NCI-H2081 (cell line): ENCODE data around the gene NT5DC2.
"Not testable (repeated sequence)": the region's sequence is repeated elsewhere in the genome, so short reads cannot be mapped to it uniquely, and the experiment has no call there.

Experiments used
- DNase-seq, 2 experiments: peaks; one replicate each; lab custom pipeline; 2025; lab: John Stamatoyannopoulos, UW

Gene NT5DC2

DNA sequence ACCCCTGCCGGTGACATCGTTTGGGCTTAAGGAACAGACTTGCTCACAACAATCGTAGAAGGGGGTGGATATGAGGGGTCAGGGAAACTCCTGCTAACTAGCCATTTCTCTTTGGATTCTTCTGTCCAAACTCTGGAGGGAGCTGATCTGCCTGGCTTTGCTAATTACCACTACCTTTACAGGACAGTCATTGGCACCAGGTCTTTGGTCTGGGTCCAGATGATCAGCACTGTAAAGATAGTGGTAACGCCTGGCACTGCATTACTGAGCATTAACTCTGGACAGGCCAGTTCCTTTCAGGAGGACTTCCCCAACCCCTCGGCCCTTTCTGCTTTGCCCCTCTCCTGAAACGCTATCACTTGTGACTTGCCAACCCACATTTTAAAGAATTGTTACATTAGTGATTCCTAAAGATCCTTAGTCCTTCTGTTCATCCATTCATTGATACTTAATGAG lies 3.5 kb upstream of the NT5DC2 start:
- DNase-seq = no peak

DNA sequence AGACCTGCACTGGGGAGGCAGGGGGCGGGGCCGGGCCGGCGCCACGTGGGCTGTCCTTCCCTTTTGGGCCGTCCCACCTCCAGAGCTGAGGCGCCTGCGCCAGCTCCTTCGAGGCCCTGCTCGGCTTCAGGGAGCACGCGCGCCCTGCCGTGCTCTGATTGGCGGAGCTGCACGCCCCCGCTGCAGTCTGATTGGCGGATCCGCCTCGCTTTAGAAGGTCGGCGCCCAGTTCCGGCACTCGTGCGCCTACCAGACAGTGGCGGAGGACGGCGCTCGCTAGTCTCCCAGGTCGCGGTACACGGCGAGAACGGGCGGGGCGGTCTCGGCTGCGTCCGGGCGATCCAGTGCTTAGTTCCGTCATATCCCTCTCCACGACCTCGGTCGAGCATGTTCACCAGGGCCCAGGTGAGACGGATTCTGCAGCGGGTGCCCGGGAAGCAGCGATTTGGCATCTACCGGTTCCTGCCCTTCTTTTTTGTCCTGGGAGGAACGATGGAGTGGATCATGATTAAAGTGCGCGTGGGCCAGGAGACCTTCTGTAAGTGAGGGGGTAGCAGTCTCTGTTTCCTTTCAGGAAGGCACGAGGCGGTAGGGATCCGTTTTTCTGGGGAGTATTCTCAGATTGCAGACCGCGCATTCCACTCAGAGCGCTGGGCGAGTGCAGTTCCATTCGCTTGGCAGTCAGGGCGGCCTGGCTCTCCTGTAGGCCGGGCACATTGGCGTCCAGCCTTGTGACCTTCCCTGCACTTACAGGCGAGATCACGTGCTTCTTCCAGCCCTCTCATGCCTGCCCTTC lies 2.9 kb upstream of the NT5DC2 start, which contains the start of gene UQCC5:
Gene UQCC5, plus strand, starts transcription at position 237 of the 796 bp plus-strand sequence. Its CDS starts 151 bp downstream, at position 388.
- peak; percentile 93 to 97 for DNase-seq

DNA sequence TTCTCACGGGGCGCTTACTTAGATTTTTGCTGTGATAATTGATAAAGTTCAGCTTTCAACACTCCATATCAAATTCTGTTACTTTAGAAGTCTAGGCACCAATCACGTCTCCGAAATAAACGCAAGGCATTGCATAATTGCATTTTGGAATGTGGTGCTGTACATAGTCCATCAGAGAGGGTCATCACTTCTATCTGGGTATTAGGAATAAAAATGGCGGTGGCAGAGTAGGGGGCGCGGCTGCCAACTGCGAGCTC lies 2.4 kb upstream of the NT5DC2 start:
- no peak for DNase-seq

DNA sequence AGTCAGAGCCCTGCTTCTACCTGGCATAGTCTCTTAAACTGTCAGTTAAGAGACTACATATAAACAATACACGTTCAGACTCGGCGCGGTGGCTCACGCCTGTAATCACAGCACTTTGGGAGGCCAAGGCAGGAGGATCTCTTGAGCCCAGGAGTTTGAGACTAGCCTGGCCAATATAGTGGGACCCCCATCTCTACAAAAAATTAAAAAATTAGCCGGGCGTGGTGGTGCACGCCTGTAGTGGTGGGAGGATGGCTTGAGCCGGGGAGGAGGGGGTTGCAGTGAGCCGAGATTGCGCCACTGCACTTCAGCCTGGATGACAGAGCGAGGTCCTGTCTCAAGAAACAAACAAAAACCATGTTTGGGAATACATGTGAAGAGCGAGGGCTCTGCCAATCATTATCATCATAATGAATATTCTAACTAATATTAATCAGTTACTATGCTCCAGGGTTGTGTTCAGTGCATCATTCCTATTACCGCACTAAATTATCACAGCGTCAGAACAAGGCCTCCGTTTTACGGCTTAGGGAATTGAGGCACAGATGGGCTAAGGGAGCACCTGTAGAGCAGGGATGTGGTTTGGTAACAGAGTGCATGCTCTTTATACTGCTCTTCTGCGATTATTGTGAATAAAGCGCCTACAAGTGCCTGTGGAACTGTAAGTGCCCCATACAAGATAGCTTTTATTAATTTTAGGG lies 1.9 kb upstream of the NT5DC2 start:
- no peak for DNase-seq

DNA sequence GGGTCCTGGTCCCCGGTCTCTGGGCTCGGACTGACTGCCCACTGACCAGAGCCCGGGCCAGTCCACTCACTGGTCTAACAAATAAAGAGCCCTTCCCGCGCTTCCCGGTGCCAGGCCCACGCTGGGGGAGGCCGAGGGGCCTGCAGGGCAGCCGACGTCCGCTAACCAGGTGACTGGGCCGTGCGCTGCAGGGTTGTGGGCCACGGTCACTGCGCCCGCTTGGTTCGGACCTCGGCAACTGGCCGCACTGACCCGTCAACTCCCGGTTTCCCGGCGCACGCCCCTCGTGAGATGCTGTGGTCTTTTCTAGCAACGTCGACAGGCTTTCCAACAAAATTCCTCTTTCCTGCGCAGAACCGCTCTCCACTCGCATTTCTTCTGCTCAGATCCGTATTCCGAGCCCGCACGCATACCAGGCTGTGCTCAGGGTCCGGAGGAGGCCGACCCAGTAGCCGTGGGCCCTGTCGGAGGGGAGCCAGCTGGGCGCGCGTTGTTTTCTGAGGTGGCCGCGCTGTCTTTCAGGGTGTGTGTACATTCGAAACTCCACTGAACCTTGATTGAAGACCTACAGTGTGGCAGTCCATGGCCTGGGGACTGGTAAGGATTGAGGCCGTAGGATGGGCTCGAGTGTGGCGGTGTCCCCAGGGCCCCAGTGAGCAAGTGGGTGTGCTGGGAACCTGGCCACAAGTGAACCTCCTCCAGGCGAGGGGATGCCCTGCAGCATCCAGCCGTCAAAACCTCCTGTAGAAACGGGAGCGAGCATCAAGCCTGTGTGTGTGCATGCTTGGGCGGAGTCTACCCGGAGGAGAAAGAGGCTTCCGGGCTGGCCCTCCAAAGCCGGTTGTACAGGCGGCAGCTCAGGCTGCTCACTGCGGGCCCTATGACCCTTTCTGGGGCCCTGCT lies 875 bp upstream of the NT5DC2 start:
- no peak for DNase-seq

DNA sequence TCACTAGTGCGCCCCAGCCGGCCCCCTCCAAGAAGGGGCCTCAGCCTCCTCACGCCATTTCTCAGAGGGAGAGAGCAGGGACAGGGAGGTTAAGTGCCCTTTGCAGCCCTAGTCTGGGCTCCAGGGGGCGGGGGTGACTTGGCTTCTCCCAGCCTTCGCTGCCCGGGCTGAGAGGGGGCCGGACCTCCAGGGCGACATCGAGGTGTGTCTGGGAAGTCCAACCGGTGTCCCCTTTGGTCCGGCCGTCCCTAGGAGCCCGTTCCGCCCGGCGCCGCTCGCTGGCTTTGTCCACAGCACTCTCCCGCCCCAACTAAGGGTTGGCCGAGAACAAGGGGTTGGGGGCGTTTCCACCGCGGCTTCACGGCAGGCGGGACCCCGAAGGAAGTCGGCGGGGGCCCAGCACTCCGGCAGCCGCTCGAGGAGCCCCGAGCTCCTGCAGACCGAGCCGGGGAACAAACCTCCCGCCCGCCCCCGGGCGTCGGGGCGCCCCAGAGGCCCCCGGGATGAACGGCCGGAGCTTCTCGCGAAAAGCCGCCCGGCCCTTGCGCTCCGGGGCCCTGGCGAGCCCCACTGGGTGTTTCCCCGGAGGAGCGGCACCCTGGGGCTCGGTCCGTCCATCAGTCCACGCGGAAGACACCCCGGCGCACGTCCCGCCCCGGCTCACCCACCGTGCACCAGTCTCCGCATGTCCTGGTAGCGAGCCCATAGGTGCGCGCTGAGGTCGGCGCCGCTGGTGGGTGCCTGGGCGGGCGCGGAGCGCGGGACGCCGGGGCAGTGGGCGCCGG lies 627 bp downstream of the NT5DC2 start:
- DNase-seq = peak in 1 of 2 experiments; percentile 16

DNA sequence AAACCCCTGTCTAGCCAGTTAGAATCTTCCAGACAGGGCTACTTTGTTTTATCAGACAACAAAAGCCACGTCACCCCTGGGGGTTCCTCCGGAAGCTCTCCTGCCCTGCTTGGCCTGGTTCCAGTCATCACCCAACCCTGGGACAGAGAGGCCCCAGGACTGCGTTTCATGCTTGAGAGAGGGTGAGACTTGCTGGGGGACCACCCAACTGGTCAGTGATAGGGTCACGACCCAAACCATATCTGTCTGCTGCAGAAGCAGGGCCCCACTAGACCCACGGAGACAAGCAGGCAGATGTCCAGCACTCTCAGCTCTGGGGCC lies 1.2 kb downstream of the NT5DC2 start:
- DNase-seq = peak; percentile 8 to 36

DNA sequence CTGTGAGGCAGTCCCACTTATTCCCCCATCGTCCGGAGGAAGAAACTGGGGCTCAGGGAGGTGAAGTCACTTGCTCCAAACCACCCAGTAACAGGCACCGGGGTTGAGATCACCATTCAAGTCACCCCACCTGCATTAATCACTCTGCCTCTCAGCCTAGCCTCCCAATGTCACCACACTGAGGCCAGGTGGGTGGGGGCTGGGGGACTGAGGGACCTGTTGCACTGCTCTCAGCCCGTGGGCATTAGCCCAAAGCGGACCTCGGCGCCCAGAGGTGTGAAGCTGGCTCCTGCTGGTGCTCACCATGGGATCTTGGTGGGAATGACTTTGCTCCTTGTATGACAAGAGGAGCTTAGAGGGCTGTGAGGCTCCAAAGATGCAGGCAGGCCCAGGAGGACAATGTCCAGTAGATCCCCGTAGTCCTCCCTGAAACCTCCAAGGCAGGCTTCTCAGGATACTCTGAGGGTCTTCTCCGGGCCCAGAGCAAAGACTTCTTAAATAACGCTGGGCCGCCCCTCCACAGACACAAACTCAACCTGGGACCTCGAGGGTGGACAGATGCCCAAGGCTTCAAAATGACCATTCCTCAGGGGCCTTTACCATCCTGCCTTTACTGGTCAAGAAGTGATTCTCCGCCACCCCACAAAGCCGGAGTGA lies 1.7 kb downstream of the NT5DC2 start:
- no peak for DNase-seq

DNA sequence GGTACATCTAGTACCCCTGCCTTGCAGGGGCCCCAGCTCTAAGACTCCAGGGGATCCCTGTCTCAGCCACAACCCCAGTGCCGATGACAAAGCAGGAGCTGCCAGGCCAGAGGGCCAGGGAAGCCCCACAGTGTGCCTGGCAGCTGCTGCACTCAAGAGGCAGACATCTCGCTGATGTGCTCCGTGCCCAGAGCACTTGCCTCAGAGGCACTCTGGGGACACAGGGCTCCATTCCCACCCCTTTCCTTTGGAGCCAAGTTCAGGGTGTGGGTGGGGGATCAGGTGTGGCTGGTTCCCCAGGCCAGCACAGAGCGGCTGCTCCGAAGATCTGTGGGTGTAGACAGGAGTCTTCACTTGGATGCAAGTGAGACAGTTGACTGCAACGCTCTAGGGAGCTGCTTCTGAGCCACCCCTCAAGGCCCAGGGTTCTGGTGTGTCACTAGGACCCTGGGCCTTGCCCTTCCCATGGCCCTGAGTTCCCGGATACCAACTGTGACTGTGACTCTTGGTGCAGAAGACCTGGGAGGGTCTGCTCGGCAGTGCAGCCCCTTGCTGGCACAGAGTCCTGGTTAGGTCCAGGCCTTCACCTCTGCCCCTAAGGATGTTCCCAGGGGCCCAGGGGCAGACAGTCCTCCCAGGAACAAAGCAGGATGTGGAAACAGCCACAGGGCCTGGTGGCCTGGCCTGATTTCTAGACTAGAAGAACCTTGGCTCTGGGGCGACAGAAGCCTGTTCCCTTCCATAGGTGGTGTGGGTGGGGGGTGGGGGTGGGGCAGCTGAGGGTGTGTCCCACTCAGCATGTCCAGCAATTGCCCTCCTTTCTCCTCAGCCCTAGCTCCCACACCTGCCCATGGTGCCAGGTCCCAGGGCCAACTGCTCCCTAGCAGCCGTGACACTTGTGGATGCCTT lies 2.5 kb downstream of the NT5DC2 start:
- DNase-seq = no peak

DNA sequence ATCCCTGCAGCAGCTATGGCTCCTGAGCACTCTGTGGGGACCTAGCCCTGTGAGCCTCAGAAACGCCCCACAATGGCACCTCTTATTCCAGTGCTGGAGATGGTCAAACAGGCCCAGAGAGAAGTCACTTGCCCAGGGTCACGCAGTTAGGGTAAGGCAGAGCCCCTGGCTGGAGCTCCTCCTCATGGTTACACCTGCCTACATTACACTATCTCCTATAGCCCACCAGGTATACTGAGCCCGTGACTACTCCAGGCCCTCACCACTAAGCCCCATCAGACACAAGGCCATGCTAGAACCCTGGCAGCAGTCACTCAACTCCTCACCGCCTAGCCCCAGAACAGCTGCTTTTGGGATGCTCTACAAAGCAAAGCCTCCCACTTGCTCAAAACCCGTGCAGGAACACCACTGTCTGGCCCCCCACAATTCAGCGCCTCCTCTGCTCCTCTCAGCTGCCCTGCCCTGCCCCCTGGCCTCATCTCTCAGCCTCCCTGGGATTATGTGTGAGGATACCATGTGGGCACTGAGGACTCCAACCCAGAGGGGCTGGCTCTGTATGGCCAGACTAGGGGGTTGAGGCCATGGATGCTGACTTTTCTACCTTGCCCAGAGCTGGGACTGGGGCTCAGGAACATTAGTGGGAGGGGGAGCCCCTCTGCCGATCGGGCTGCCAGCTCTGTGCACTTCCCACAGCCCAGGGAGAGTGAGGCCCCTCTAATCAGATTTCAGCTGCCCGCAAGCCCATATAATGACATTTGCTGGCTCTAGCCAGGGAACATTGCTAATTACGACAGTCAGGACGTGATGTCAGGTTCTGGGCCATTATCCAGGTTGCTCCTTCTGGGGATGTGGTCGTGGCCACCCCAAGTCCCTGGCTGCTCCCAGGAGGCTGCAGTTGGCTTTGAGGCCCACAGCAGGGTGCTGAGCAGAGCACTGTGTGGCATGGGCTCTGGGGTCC lies 4.0 kb downstream of the NT5DC2 start:
- DNase-seq = no peak

DNA sequence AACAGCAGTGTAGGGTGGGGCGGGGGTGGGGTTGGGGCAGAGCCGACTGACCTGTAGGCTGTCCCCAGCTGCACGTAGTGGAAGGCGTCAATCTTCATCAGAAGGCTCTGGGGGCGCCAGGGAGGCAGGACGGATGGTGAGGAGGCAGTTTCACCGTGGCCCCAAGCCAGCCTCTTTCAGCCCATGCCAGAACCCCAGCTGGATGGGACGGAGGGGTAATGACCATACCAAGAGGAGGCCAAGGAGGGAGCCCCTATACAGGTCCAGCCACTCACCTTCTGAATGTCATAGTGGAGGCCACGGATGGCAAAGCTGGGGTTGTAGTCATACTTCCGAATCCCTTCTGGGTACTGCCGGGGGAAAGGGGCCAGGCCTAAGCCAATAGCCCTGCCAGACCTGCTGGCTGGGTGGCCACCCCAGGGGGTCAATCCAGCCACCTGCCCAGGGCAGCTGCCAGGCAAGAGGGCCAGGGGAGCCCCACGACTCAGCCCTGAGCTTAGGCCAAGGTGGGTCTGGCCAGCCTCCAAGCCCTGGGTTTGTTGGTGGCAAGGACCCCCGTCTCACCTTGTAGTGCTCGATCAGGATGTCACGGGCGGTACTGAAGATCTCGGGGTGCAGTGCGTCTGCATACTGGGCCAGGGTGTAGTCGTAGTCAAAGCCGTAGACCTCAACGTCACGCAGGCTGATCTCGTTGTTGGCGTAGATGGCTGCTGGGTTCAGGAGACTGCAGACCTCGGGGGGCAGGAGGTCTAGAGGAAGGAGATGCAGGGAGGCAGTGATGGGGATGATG lies 4.9 kb downstream of the NT5DC2 start:
- DNase-seq = no peak

DNA sequence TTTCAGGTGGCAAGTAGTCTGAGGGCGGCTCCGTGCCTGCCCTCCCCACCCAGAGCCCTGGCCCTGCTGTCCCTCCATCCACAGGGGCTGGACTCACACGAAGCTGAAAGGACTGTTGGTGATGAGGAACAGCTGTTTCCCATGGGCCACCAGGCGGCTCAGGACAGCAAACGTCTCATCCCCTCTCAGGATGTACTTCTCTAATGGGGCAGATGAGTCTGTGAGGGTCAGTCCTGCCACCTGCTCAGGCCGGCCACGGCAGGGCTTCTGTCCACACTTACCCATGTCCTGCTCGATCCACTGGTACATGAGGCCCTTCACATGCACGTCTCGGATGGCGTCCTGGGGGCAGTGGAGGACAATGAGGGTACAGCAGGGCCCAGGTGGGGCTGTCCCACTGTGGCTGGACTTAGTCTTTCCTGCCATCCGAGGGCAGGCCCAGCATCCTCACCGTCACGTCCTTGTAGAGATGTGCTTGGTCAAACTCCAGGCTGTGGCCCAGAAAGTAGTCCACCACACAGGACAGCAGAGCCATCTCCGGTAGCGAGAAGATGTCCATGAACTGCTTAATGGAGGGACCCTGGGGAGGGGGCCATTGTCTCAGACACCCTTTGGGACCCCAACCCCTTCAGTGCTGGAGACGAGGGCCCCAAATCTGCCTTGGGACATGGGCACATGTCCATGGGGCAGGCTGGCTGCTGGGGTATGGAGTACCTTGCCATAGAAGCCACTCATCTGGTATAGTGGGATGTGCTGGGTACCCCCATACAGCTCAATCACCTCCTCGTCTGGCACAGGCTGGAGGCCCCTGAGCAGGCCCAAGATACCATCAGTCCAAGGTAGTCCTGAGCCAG lies 5.7 kb downstream of the NT5DC2 start:
- DNase-seq = no peak

DNA sequence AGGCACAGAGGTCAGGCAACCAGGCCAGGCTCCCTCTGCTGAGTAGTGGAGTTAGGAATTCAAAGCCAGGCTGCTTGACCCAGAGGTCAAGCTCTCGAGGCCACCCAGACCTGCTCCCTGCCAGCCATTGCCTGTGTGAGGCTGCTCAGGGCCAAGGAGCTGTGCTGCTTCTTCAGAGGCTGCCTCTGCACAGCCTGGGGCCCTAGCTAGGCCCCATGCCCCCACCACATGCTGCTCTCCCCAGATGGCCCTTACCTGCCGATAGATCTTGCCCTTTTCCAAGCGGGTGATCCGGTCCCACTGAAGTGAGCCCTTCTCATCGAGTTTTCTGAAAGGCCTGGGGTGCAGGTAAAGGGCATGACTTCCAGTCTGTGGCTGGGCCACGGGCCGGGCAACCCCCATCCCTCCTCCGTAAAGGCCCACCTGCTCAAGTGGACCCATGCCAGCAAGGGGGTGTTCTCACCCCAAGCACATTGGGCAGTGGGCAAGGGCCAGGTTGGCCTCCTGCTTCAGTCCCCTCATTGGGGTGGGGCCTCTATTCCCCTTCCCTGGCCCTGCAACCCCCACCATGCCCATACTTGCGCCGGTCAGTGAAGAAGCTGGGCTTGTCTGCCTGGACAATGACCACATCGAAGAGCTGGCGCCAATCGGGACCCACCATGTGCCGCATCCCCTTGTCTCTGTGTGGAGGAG lies 6.5 kb downstream of the NT5DC2 start:
- no peak for DNase-seq

DNA sequence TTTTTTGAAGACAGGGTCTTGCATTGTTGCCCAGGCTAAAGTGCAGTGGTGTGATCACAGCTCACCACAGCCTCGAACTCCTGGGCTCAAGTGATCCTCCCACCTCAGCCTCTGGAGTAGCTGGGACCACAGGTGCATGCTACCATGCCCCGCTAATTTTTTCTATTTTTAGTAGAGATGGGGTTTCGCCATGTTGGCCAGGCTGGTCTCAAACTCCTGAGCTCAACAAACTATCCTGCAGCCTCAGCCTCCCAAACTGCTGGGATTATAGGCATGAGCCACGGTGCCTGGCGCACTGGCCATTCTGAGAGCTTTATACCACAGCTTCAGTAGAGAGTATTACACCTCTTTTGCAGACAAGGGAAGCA lies 7.0 kb downstream of the NT5DC2 start:
- not testable (repeated sequence) for DNase-seq

DNA sequence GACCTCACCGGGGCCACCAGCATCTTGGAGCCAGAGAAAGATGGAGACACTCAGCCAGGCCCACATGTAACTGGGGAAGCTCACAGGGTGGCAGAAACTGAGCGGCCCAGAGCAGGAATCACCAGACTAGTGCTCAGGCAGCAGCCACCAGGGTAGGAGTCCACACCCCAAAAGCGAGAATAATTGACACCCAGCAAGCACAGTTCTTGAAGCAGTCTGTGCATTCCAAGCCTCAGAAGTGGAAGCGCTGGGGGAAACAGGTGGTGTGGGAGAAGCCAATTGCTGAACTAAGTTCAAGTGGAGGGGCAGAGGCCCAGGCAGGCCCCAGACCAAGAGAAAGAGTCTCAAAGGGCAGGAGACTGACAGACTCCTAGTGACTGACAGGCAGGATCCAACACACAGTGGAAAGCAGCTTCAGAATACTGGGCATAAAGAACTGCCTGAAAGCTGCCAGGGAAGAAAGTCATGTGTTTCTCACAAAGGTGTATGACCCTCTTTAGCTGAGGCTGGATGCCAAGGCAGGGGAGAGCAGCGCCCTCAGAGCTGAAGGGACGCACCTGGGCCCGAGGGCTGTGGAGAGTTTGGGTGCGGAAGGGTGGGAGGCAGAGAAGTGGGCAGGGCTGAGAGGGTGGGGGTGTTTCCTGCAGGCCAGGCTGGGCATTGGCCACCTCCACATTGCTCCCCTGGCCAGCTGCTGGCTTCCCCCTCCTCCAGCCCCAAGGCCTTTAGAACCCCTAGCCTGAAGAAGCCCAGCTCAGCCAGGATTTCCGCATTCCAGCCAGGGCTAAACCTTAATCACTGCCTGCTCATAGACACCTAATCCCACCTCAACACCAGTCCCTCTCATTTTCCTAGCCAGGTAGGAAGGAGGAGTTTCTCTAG lies 7.7 kb downstream of the NT5DC2 start:
- DNase-seq = no peak
